ENCODE data around the gene HIVEP3.

GRCh38 chr1:41583658-41584547 lies 334.8 kb downstream of the HIVEP3 start:
- TF ChIP-seq POLR2A (IDR thresholded peaks at IDR 0.05; ENCODE audit: extremely low read depth, insufficient read length): no peak
- no peak for TF ChIP-seq CTCF (IDR thresholded peaks at IDR 0.05; ENCODE audit: low read depth, low read length)
- no peak for TF ChIP-seq MAX (IDR thresholded peaks at IDR 0.05; ENCODE audit: low read depth, low read length)
